ES-I3 (cell line): ENCODE measurements around the gene SNX9.
"Not testable (repeated sequence)": the region's sequence is repeated elsewhere in the genome, so short reads cannot be mapped to it uniquely, and the experiment has no call there.

Source experiments
- H3K36me3 ChIP-seq: 2 replicates; pipeline ENCODE4 v1.6.1; 2013; ENCODE audit warnings: mild to moderate bottlenecking, low read length, control low read depth, moderate library complexity; ENCODE audit not compliant: insufficient read depth
- H3K4me1 ChIP-seq: 2 replicates; pipeline ENCODE4 v1.6.1; 2013; ENCODE audit warnings: mild to moderate bottlenecking, control low read depth, low read length; ENCODE audit not compliant: insufficient read depth
- H3K9ac ChIP-seq: 2 replicates; pipeline ENCODE4 v1.6.1; 2013; ENCODE audit warnings: low read depth, mild to moderate bottlenecking, low read length, moderate library complexity
- H3K9me3 ChIP-seq: 2 replicates; pipeline ENCODE4 v1.6.1; 2013; ENCODE audit warnings: mild to moderate bottlenecking, low read length, moderate library complexity; ENCODE audit not compliant: control insufficient read depth, insufficient read depth

The SNX9 gene

DNA sequence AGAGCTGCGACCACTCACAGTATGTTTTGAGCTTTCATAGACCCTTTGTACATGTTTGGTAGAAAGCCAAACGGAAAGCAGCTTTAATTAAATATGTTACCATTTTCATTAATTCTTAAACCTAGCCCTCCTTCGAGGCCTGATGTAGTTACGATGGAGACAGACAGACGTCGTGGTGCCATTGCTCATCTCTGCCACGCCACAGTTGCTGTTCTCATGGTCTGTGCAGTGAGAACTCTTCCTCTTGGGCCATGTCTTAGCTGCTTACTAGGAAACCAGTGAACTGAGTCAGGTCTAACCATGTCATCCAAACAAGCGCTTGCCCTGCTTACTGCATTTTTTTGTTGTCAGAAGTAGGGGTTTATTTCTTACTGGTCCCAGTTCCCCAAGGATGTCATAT, 62.8 kb downstream of the SNX9 start:
- peaks cover 5% of the 10 kb centered on the region for H3K36me3 ChIP-seq
- H3K9me3 ChIP-seq: no peaks in the 10 kb centered on the region
- H3K4me1 ChIP-seq: no peaks in the 10 kb centered on the region
- no peak overlapping the region for H3K9ac ChIP-seq

- H3K9ac ChIP-seq: no peak overlapping the region
- H3K36me3 ChIP-seq: peaks cover 5% of the 10 kb centered on the region
- no peaks in the 10 kb centered on the region for H3K4me1 ChIP-seq
- H3K9me3 ChIP-seq: no peaks in the 10 kb centered on the region
These were observed 64.8 kb downstream of the SNX9 start for GRCh38 chr6:157887892-157888291.

GRCh38 chr6:157891544-157892362, 68.7 kb downstream of the SNX9 start:
- H3K9me3 ChIP-seq: no peaks in the 10 kb centered on the region
- H3K36me3 ChIP-seq: peaks cover 5% of the 10 kb centered on the region
- H3K4me1 ChIP-seq: 0 out of 2 replicates have a peak, but pooled peaks cover 4% of the 10 kb centered on the region
- H3K9ac ChIP-seq: no peak overlapping the region

DNA sequence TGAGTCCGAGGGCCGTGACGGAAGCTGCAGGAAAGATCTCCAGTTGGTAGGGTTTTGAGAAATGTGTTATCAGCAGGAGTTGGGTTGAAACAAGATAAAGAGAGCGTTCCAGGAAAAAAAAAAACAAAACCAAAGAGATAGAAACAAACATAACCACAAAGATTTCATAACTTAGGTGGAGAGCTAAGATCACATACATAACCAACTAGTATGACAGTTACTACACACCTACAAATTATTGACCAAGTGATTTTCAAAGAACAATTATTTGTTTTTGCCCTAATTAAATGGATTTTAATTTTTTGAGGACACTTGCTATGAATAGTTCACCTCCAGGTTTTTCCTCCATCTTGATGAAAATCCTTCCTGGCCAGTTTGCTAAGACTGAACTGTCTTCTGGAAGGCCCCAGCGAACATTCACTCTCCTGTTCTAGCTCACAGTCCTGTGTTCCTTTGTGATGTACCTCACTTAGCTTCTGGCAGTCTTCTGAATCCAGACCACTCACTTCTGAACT, 69.4 kb downstream of the SNX9 start:
- Histone ChIP-seq H3K36me3 (peaks cover 5% of the 10 kb centered on the region), H3K9ac (no peak overlapping the region), H3K4me1 (0 out of 2 replicates have a peak, but pooled peaks cover 4% of the 10 kb centered on the region), H3K9me3 (no peaks in the 10 kb centered on the region)

DNA sequence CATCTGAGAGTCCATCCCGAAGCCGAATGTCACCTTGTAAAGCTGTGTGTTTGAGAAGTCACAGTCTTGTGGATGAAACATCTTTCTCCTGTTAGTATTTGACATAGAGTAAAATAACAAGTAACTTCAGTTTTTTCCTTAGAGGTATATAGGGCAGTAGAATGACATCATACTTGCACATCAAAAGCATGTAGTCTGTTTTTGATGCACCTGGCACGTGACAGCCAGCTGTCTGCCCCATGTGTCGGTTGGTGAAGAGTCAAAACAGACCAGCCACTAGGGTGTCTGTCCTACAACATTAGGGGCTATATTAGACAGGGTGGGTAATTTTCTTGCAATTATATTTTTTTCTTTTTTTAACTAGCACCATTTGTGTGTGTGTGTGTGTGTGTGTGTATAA, 70.2 kb downstream of the SNX9 start:
- peaks cover 3% of the 10 kb centered on the region for H3K36me3 ChIP-seq

GRCh38 chr6:157895585-157895984, 72.5 kb downstream of the SNX9 start:
- Histone ChIP-seq H3K4me1 (0 out of 2 replicates have a peak, but pooled peaks cover 4% of the 10 kb centered on the region), H3K9ac (no peak overlapping the region), H3K36me3 (peaks cover 14% of the 10 kb centered on the region)

More for the DNA sequence above, 70.2 kb downstream of the SNX9 start:
- Histone ChIP-seq H3K4me1 (0 out of 2 replicates have a peak, but pooled peaks cover 4% of the 10 kb centered on the region), H3K9ac (no peak overlapping the region), H3K9me3 (no peaks in the 10 kb centered on the region)

DNA sequence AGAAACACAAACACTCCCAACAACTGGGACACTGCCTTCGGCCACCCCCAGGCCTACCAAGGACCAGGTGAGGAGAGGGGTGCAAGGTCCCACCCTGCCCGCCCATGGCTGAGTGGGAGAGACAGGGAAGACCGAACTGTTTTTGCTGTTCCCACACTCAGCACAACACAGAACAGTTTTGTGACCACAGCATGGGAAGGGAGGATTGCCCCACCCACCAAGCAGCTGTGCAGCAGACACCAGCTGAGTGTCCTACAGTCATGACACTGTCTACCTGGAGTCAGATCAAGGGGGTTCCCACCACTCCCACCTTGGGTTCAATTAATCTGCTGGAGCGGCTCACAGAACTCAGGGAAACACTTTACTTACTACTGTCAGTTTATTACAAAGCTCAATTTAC, 73.9 kb downstream of the SNX9 start:
- no peak overlapping the region for H3K9ac ChIP-seq
- H3K4me1 ChIP-seq: 0 out of 2 replicates have a peak, but pooled peaks cover 4% of the 10 kb centered on the region
- peaks cover 14% of the 10 kb centered on the region for H3K36me3 ChIP-seq
- no peaks in the 10 kb centered on the region for H3K9me3 ChIP-seq

More at GRCh38 chr6:157895585-157895984, 72.5 kb downstream of the SNX9 start:
- H3K9me3 ChIP-seq: no peaks in the 10 kb centered on the region

- peaks cover 18% of the 10 kb centered on the region for H3K36me3 ChIP-seq
- H3K9me3 ChIP-seq: no peaks in the 10 kb centered on the region
- H3K4me1 ChIP-seq: 0 out of 2 replicates have a peak, but pooled peaks cover 4% of the 10 kb centered on the region
- no peak overlapping the region for H3K9ac ChIP-seq
These were observed 75.1 kb downstream of the SNX9 start for GRCh38 chr6:157898169-157898568.

DNA sequence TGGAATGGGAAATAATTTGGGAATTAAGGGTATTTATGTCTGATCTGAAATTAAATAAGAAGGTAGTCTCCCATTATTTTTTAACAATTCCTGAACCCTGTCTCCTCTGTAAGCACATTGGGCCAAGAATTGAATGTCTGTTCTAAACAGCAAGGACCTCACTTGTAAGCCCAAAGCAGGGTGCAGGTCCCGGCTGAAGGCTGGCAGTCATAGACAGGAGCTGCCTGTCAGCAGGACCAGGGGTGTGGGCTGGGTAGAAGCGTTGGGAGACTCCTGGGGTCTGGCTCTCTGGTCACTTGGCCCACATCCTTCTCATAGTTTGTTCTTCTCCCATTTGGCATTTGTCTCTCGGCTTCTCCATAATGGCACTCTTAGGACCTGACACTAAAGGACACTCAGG, 75.6 kb downstream of the SNX9 start:
- peaks cover 18% of the 10 kb centered on the region for H3K36me3 ChIP-seq
- no peak overlapping the region for H3K9ac ChIP-seq
- 0 out of 2 replicates have a peak, but pooled peaks cover 4% of the 10 kb centered on the region for H3K4me1 ChIP-seq
- no peaks in the 10 kb centered on the region for H3K9me3 ChIP-seq

- not testable (repeated sequence) for H3K9ac ChIP-seq, H3K9me3 ChIP-seq
- peaks cover 18% of the 10 kb centered on the region for H3K36me3 ChIP-seq
These were observed 77.2 kb downstream of the SNX9 start for GRCh38 chr6:157900262-157900661.

DNA sequence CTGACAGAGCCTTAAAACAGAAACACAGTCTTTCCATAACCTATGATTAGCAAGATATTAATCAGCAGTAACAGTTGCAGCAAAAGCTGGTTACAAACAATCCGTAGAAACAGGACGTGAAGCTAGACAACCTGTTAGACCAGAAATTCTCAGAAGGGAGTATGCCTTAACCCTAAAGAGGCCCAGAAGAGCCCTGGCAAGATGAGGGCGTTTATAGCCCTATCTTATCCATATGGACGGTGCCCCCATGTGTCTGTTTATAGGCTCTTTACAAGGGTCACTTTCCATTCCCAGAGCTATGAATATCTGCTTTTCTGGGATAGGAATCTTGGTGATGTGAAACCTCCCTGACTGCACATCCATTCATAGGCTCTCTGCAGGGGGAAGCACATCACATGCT, 77.7 kb downstream of the SNX9 start:
- not testable (repeated sequence) for H3K9ac ChIP-seq, H3K4me1 ChIP-seq, H3K9me3 ChIP-seq
- H3K36me3 ChIP-seq: peaks cover 18% of the 10 kb centered on the region

More at GRCh38 chr6:157900262-157900661, 77.2 kb downstream of the SNX9 start:
- H3K4me1 ChIP-seq: not testable (repeated sequence)

- H3K36me3 ChIP-seq: peaks cover 10% of the 10 kb centered on the region
- no peaks in the 10 kb centered on the region for H3K4me1 ChIP-seq
- no peaks in the 10 kb centered on the region for H3K9me3 ChIP-seq
- no peak overlapping the region for H3K9ac ChIP-seq
These were observed 82.0 kb downstream of the SNX9 start for GRCh38 chr6:157904999-157905398.

DNA sequence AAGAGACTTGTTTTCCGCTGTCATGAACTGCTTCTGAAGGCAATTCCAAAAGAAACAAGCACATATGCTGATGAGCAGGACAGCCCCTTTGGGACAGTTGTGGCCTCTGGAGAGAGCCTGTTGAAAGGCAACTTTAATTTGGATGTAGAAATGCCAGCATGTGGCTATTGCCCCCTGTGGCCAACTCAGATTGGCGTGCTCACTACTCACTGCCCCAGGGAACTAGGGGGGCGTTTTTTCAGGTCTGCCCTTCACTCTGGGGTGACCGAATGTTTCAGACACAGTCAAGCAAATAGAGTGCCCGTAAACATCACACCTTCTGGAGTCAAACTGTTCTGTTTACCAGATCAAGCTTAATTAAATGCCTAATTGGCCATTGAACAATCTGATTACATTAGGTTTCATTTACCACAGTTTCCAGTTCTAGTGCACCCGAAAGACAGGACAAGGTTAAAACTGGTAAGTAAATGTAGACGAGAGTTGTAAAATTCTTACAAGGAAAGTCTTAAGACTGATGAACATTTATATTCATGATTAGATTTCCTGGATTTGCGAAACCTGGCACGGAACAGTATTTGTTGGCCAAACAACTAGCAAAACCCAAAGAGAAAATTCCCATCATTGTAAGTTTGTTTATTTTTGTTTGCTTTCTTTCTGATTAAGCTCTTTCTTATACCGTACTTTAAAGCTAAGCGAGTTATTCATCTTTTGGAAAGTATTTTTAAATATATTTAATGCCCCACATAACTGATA, 82.7 kb downstream of the SNX9 start:
- Histone ChIP-seq H3K36me3 (peaks cover 12% of the 10 kb centered on the region), H3K9me3 (no peaks in the 10 kb centered on the region), H3K4me1 (no peaks in the 10 kb centered on the region), H3K9ac (no peak overlapping the region)

- H3K9ac ChIP-seq: no peak overlapping the region
- H3K36me3 ChIP-seq: peaks cover 12% of the 10 kb centered on the region
- H3K4me1 ChIP-seq: no peaks in the 10 kb centered on the region
- no peaks in the 10 kb centered on the region for H3K9me3 ChIP-seq
These were observed 83.6 kb downstream of the SNX9 start for GRCh38 chr6:157906537-157907061.
